HG03469 (cell line): ENCODE measurements around the gene PACS1.
"Not testable (repeated sequence)": the region's sequence is repeated elsewhere in the genome, so short reads cannot be mapped to it uniquely, and the experiment has no call there.

ENCODE experiments used
- ATAC-seq: cut with Tn5 transposase; IDR thresholded peaks from one replicate; pipeline ENCODE4 v1.9.1; 2021; ENCODE audit warnings: mild to moderate bottlenecking, moderate library complexity, moderate number of reproducible peaks; ENCODE audit not compliant: unreplicated experiment

The PACS1 gene

GRCh38 chr11:66069715-66070603 lies at the start of gene PACS1:
Gene PACS1, plus strand, starts transcription at chr11:66070272. Its CDS starts 215 bp downstream, at chr11:66070487.
- ATAC-seq, result no peak

- ATAC-seq, result no peak
These were observed 49.3 kb upstream of the PACS1 start for GRCh38 chr11:66020618-66021357.

GRCh38 chr11:66022401-66023185 lies 47.5 kb upstream of the PACS1 start:
- no peak for ATAC-seq

GRCh38 chr11:66023186-66023440 lies 47.0 kb upstream of the PACS1 start:
- ATAC-seq, result not testable (repeated sequence)

- no peak for ATAC-seq
These were observed 44.0 kb upstream of the PACS1 start, which contains the start of gene CATSPER1 for GRCh38 chr11:66026017-66026529. Gene CATSPER1, minus strand, starts transcription at chr11:66026479. Its CDS starts 100 bp downstream, at chr11:66026379.

- no peak for ATAC-seq
These were observed 36.9 kb upstream of the PACS1 start for GRCh38 chr11:66032957-66033735.

- no peak for ATAC-seq
These were observed 34.3 kb upstream of the PACS1 start for GRCh38 chr11:66035653-66036333.

- no peak for ATAC-seq
These were observed 33.8 kb upstream of the PACS1 start for GRCh38 chr11:66036334-66036710.

- no peak for ATAC-seq
These were observed 32.7 kb upstream of the PACS1 start for GRCh38 chr11:66037327-66037726.

GRCh38 chr11:66039765-66040164 lies 30.3 kb upstream of the PACS1 start:
- ATAC-seq, result no peak

- ATAC-seq, result no peak
These were observed 27.7 kb upstream of the PACS1 start for GRCh38 chr11:66042227-66042995.

GRCh38 chr11:66042996-66043906 lies 26.8 kb upstream of the PACS1 start:
- no peak for ATAC-seq

- no peak for ATAC-seq
These were observed 25.3 kb upstream of the PACS1 start for GRCh38 chr11:66044757-66045156.

- ATAC-seq, result no peak
These were observed 24.9 kb upstream of the PACS1 start for GRCh38 chr11:66045177-66045639.

- no peak for ATAC-seq
These were observed 23.2 kb upstream of the PACS1 start for GRCh38 chr11:66046901-66047300.

GRCh38 chr11:66047541-66048365 lies 22.3 kb upstream of the PACS1 start:
- no peak for ATAC-seq
